HCT116 (cell line): Measurements from ENCODE around the gene BZW2. TPM values are rescaled to one million over a fixed set of nuclear protein-coding genes. Genes with fewer than 3 reads are reported as not detected.

Experiments
- ATAC-seq: fragments of 200-7000 bp; cut with Tn5 transposase; 2 replicates; pipeline ENCODE4 v1.9.1; 2020; ENCODE audit warnings: mild to moderate bottlenecking, moderate library complexity
- BruUV-seq: library from RNA; stranded (reverse); fragments of 400-500 nt; replicated peaks from 2 replicates; lab custom pipeline; 2021; lab: Mats Ljungman, UMichigan
- CTCF ChIA-PET: fragments of 300-600 bp; sonication (Branson Sonifier 250); formaldehyde crosslinking; loops from one replicate; lab custom pipeline; 2021; ENCODE audit warnings: antibody characterized with exemption; lab: Charles Lee
- POLR2A ChIA-PET: fragments of 300-600, 350-600 bp; sonication (Branson Sonifier 250); formaldehyde crosslinking; loops from one replicate; lab custom pipeline; 2021; ENCODE audit warnings: antibody characterized with exemption; lab: Charles Lee
- RAD21 ChIA-PET, 2 experiments: fragments of 300-600 bp; sonication (Branson Sonifier 250); formaldehyde crosslinking; loops; one replicate each; lab custom pipeline; 2023; ENCODE audit warnings: low total read pairs in 2 of 2; ENCODE audit not compliant: uncharacterized antibody in 2 of 2, unreplicated experiment in 2 of 2, low non-redundant PET in 1 of 2; lab: Charles Lee
- DNase-seq: peaks from one replicate; pipeline ENCODE4 v3.0.0-alpha.2; 2010; ENCODE audit warnings: low read depth, low spot score
- H2AFZ ChIP-seq: fragments of 200-600 bp; shearing (Covaris generic), sonication (generic); 2 replicates; pipeline ENCODE4 v1.6.1; 2017; ENCODE audit warnings: low read depth, mixed run types, mixed read lengths, antibody characterized with exemption, low read length; ENCODE audit not compliant: poor library complexity, severe bottlenecking
- H3K27ac ChIP-seq: 2 replicates; pipeline ENCODE4 v1.5.1; 2012; ENCODE audit warnings: low read depth, low read length
- H3K27me3 ChIP-seq: fragments of 200-600 bp; sonication (generic); 2 replicates; pipeline ENCODE4 v1.6.1; 2016; ENCODE audit warnings: mixed run types, low read length, mixed read lengths; ENCODE audit not compliant: insufficient read depth
- H3K36me3 ChIP-seq, 2 experiments: fragments of 200-500 bp in 1 of 2; fragments of 200-600 bp in 1 of 2; sonication (Bioruptor generic) in 1 of 2; sonication (generic) in 1 of 2; 2 replicates each; pipeline versions ENCODE4 v1.5.1 to v1.6.1; 2014 to 2016; ENCODE audit warnings: low read length in 2 of 2, inconsistent platforms in 1 of 2, mixed read lengths in 1 of 2, mixed run types in 1 of 2; ENCODE audit not compliant: insufficient read depth in 2 of 2, control insufficient read depth in 1 of 2
- H3K4me1 ChIP-seq, 2 experiments: fragments of 200-600 bp in 1 of 2; sonication (generic) in 1 of 2; 2 replicates each; pipeline versions ENCODE4 v1.5.1 to v1.6.1; 2012 to 2017; ENCODE audit warnings: low read length in 2 of 2, inconsistent platforms in 1 of 2, mild to moderate bottlenecking in 1 of 2, mixed read lengths in 1 of 2, mixed run types in 1 of 2, moderate library complexity in 1 of 2; ENCODE audit not compliant: insufficient read depth in 2 of 2, control insufficient read depth in 1 of 2
- H3K4me2 ChIP-seq: fragments of 200-600 bp; sonication (generic); 2 replicates; pipeline ENCODE4 v1.6.1; 2017; ENCODE audit warnings: mixed run types, low read length, mixed read lengths
- H3K4me3 ChIP-seq, 2 experiments: fragments of 200-600 bp in 1 of 2; sonication (generic) in 1 of 2; replicated peaks in 1 of 2; 2 replicates each; pipeline ENCODE4 v1.5.1; 2011 to 2016; ENCODE audit warnings: low read length in 2 of 2, control low read depth in 1 of 2, low read depth in 1 of 2, mild to moderate bottlenecking in 1 of 2, mixed read lengths in 1 of 2, mixed run types in 1 of 2
- H3K79me2 ChIP-seq: fragments of 200-600 bp; sonication (generic); 2 replicates; pipeline ENCODE4 v1.6.1; 2017; ENCODE audit warnings: mild to moderate bottlenecking, mixed run types, low read length, moderate library complexity, mixed read lengths; ENCODE audit not compliant: insufficient read depth
- H3K9ac ChIP-seq: fragments of 200-600 bp; sonication (generic); 2 replicates; pipeline ENCODE4 v1.6.1; 2016; ENCODE audit warnings: low read length, mixed read lengths
- H3K9me2 ChIP-seq: fragments of 200-600 bp; sonication (generic), shearing (Covaris generic); 2 replicates; pipeline ENCODE4 v1.6.1; 2017; ENCODE audit warnings: mixed run types, mild to moderate bottlenecking, moderate library complexity; ENCODE audit not compliant: insufficient read depth
- H3K9me3 ChIP-seq, 2 experiments: fragments of 200-500 bp in 1 of 2; fragments of 200-600 bp in 1 of 2; sonication (Bioruptor generic) in 1 of 2; sonication (generic) in 1 of 2; 2 replicates each; pipeline ENCODE4 v1.6.1; 2014 to 2017; ENCODE audit warnings: low read length in 2 of 2, mixed read lengths in 2 of 2, inconsistent platforms in 1 of 2, low read depth in 1 of 2, mild to moderate bottlenecking in 1 of 2, mixed run types in 1 of 2, moderate library complexity in 1 of 2; ENCODE audit not compliant: control insufficient read depth in 1 of 2, insufficient read depth in 1 of 2
- H4K20me1 ChIP-seq: fragments of 200-600 bp; sonication (generic), shearing (Covaris generic); 2 replicates; pipeline ENCODE4 v1.6.1; 2017; ENCODE audit warnings: mixed run types, mild to moderate bottlenecking, moderate library complexity; ENCODE audit not compliant: insufficient read depth
- CBX3 ChIP-seq: IDR thresholded peaks from 2 replicates; pipeline ENCODE4 v1.6.1; 2012; ENCODE audit warnings: low read depth
- CEBPB ChIP-seq: IDR thresholded peaks from 2 replicates; pipeline ENCODE4 v1.6.1; 2012; ENCODE audit warnings: low read depth
- EZH2 ChIP-seq: fragments of 200-600 bp; sonication (generic); IDR thresholded peaks from 2 replicates; pipeline ENCODE4 v1.6.1; 2017; ENCODE audit warnings: antibody characterized with exemption, mixed run types
- EZH2phosphoT487 ChIP-seq: fragments of 200-600 bp; IDR thresholded peaks from 2 replicates; pipeline ENCODE4 v1.6.1; 2018; ENCODE audit warnings: antibody characterized with exemption, borderline replicate concordance
- FOSL1 ChIP-seq: IDR thresholded peaks from 2 replicates; pipeline ENCODE4 v1.6.1; 2012; ENCODE audit warnings: low read depth
- JUND ChIP-seq: IDR thresholded peaks from 2 replicates; pipeline ENCODE4 v1.6.1; 2012
- POLR2A ChIP-seq: IDR thresholded peaks from 2 replicates; pipeline ENCODE4 v1.7.0; 2011; ENCODE audit warnings: borderline replicate concordance; ENCODE audit not compliant: insufficient read depth, insufficient read length; ENCODE audit errors: extremely low read depth
- POLR2AphosphoS5 ChIP-seq: IDR thresholded peaks from 2 replicates; pipeline ENCODE4 v1.6.1; 2011; ENCODE audit warnings: mild to moderate bottlenecking, low read depth, low read length, moderate library complexity
- RAD21 ChIP-seq: IDR thresholded peaks from 2 replicates; pipeline ENCODE4 v1.6.1; 2012; ENCODE audit warnings: low read depth, mild to moderate bottlenecking
- SIN3A ChIP-seq: IDR thresholded peaks from 2 replicates; pipeline ENCODE4 v1.6.1; 2012; ENCODE audit warnings: low read depth
- SP1 ChIP-seq: IDR thresholded peaks from 2 replicates; pipeline ENCODE4 v1.6.1; 2012; ENCODE audit warnings: low read depth
- SRF ChIP-seq: IDR thresholded peaks from 2 replicates; pipeline ENCODE4 v1.6.1; 2012; ENCODE audit warnings: low read depth
- TCF7L2 ChIP-seq: IDR thresholded peaks from 2 replicates; pipeline ENCODE4 v1.7.0; 2011; ENCODE audit warnings: borderline replicate concordance, inconsistent platforms; ENCODE audit not compliant: insufficient read depth, insufficient read length; ENCODE audit errors: extremely low read depth
- YY1 ChIP-seq: IDR thresholded peaks from 2 replicates; pipeline ENCODE4 v1.6.1; 2011; ENCODE audit warnings: low read length, low read depth, moderate library complexity, mild to moderate bottlenecking; ENCODE audit not compliant: insufficient replicate concordance; ENCODE audit errors: extremely low read depth
- ZFX ChIP-seq: fragments of 450-650 bp; IDR thresholded peaks from 2 replicates; pipeline ENCODE4 v1.6.1; 2017
- intact Hi-C: fragments of 100-400 bp; cut with micrococcal nuclease; formaldehyde crosslinking; loops from 2 replicates; pipeline ENCODE4 v1.10.0; 2022
- total RNA-seq: library from RNA; stranded (reverse); gene quantifications from one replicate; pipeline ENCODE4 v1.2.1, GENCODE V29; 2021; ENCODE audit not compliant: unreplicated experiment
- TF ChIP-seq, protein P1 (sequence below): IDR thresholded peaks from 2 replicates; pipeline ENCODE4 v1.6.1; 2012
- TF ChIP-seq, protein P2 (sequence below): IDR thresholded peaks from 2 replicates; pipeline ENCODE4 v1.6.1; 2012; ENCODE audit warnings: low read depth
- TF ChIP-seq, protein P3 (sequence below): IDR thresholded peaks from 2 replicates; pipeline ENCODE4 v1.6.1; 2011; ENCODE audit warnings: mild to moderate bottlenecking, low read length, moderate library complexity; ENCODE audit not compliant: insufficient replicate concordance; ENCODE audit errors: extremely low read depth
- TF ChIP-seq, protein P4 (sequence below), 3 experiments: fragments of 200-600 bp in 1 of 3; sonication (generic) in 1 of 3; IDR thresholded peaks in 2 of 3; conservative IDR thresholded peaks in 1 of 3; 2 replicates each; pipeline ENCODE4 v1.5.1; 2012 to 2017; ENCODE audit warnings: low read depth in 2 of 3, low read length in 2 of 3, antibody characterized with exemption in 1 of 3, borderline replicate concordance in 1 of 3, control low read depth in 1 of 3, mild to moderate bottlenecking in 1 of 3, mixed read lengths in 1 of 3, mixed run types in 1 of 3, moderate library complexity in 1 of 3; ENCODE audit not compliant: insufficient read depth in 1 of 3

BZW2 gene
- total RNA-seq, 1 experiment from 2014 or later = 119 TPM

DNA sequence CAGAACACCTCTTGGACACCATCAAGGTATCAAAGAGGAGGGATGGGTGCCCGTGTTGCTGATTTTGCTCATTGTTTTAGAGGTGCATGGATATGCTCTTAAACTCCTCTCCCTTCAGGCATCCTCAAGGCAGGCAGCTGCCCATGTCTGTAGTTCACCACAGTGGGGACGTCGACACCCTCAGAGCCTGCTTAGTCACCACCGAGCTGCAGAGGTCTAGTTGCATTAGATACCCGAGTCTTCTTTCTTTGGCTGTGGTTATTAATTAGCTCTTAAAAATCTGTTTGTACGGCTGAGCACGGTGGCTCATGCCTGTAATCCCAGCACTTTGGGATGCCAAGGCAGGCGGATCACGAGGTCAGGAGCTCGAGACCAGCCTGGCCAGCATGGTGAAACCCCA lies 82.8 kb downstream of the BZW2 start:
- H3K27me3 ChIP-seq = no peaks in the 10 kb centered on the region
- no peaks in the 10 kb centered on the region for H4K20me1 ChIP-seq
- ATAC-seq (no peak), DNase-seq (no peak)
- CTCF ChIA-PET = no interaction called here
- POLR2A ChIA-PET = no interaction called here
- no peak overlapping the region for H2AFZ ChIP-seq
- no peaks in the 10 kb centered on the region for H3K4me1 ChIP-seq
- H3K9me3 ChIP-seq = no peaks in the 10 kb centered on the region
- H3K9ac ChIP-seq = no peak overlapping the region
- RAD21 ChIA-PET = no interaction called here
- no peak overlapping the region for H3K4me3 ChIP-seq
- H3K79me2 ChIP-seq = no peaks in the 10 kb centered on the region
- BruUV-seq = no TSS peak
- no peaks in the 10 kb centered on the region for H3K36me3 ChIP-seq
- intact Hi-C loops = no loop called here
- H3K9me2 ChIP-seq = no peaks in the 10 kb centered on the region
- no peak overlapping the region for H3K4me2 ChIP-seq
- TF ChIP-seq RAD21 = no peak
- no peak for TF ChIP-seq CBX3
- TF ChIP-seq ZFX = no peak
- TF ChIP-seq YY1 = no peak
- no peak for TF ChIP-seq EZH2phosphoT487
- no peak for TF ChIP-seq POLR2AphosphoS5
- TF ChIP-seq POLR2A = no peak
- TF ChIP-seq, protein P1, sequence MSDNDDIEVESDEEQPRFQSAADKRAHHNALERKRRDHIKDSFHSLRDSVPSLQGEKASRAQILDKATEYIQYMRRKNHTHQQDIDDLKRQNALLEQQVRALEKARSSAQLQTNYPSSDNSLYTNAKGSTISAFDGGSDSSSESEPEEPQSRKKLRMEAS = no peak
- TF ChIP-seq FOSL1 = no peak
- TF ChIP-seq, protein P2, sequence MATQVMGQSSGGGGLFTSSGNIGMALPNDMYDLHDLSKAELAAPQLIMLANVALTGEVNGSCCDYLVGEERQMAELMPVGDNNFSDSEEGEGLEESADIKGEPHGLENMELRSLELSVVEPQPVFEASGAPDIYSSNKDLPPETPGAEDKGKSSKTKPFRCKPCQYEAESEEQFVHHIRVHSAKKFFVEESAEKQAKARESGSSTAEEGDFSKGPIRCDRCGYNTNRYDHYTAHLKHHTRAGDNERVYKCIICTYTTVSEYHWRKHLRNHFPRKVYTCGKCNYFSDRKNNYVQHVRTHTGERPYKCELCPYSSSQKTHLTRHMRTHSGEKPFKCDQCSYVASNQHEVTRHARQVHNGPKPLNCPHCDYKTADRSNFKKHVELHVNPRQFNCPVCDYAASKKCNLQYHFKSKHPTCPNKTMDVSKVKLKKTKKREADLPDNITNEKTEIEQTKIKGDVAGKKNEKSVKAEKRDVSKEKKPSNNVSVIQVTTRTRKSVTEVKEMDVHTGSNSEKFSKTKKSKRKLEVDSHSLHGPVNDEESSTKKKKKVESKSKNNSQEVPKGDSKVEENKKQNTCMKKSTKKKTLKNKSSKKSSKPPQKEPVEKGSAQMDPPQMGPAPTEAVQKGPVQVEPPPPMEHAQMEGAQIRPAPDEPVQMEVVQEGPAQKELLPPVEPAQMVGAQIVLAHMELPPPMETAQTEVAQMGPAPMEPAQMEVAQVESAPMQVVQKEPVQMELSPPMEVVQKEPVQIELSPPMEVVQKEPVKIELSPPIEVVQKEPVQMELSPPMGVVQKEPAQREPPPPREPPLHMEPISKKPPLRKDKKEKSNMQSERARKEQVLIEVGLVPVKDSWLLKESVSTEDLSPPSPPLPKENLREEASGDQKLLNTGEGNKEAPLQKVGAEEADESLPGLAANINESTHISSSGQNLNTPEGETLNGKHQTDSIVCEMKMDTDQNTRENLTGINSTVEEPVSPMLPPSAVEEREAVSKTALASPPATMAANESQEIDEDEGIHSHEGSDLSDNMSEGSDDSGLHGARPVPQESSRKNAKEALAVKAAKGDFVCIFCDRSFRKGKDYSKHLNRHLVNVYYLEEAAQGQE = no peak
- no peak for TF ChIP-seq SRF
- no peak for TF ChIP-seq SIN3A
- TF ChIP-seq, protein P3, sequence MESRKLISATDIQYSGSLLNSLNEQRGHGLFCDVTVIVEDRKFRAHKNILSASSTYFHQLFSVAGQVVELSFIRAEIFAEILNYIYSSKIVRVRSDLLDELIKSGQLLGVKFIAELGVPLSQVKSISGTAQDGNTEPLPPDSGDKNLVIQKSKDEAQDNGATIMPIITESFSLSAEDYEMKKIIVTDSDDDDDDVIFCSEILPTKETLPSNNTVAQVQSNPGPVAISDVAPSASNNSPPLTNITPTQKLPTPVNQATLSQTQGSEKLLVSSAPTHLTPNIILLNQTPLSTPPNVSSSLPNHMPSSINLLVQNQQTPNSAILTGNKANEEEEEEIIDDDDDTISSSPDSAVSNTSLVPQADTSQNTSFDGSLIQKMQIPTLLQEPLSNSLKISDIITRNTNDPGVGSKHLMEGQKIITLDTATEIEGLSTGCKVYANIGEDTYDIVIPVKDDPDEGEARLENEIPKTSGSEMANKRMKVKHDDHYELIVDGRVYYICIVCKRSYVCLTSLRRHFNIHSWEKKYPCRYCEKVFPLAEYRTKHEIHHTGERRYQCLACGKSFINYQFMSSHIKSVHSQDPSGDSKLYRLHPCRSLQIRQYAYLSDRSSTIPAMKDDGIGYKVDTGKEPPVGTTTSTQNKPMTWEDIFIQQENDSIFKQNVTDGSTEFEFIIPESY = no peak
- TF ChIP-seq, protein P4, sequence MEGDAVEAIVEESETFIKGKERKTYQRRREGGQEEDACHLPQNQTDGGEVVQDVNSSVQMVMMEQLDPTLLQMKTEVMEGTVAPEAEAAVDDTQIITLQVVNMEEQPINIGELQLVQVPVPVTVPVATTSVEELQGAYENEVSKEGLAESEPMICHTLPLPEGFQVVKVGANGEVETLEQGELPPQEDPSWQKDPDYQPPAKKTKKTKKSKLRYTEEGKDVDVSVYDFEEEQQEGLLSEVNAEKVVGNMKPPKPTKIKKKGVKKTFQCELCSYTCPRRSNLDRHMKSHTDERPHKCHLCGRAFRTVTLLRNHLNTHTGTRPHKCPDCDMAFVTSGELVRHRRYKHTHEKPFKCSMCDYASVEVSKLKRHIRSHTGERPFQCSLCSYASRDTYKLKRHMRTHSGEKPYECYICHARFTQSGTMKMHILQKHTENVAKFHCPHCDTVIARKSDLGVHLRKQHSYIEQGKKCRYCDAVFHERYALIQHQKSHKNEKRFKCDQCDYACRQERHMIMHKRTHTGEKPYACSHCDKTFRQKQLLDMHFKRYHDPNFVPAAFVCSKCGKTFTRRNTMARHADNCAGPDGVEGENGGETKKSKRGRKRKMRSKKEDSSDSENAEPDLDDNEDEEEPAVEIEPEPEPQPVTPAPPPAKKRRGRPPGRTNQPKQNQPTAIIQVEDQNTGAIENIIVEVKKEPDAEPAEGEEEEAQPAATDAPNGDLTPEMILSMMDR (IDR thresholded peaks at IDR 0.05 in 2 of 3, conservative IDR thresholded peaks at IDR 0.05 in 1 of 3; ENCODE audit: borderline replicate concordance in 1 of 3, insufficient read depth in 1 of 3, low read depth in 2 of 3, low read length in 2 of 3) = no peak
- TF ChIP-seq TCF7L2 = no peak
- TF ChIP-seq SP1 = no peak
- TF ChIP-seq JUND = no peak
- no peak for TF ChIP-seq EZH2
- no peak for TF ChIP-seq CEBPB
- H3K27ac ChIP-seq = no peak overlapping the region
